Upper lobe of left lung (tissue), 6 donors: ENCODE results near the gene APBB2. TPM values are rescaled to one million over a fixed set of nuclear protein-coding genes. Genes with fewer than 3 reads are reported as not detected.
"Not testable (repeated sequence)": the region's sequence is repeated elsewhere in the genome, so short reads cannot be mapped to it uniquely, and the experiment has no call there.

Experiments used
- ATAC-seq, 2 donors: fragments of 200-7000 bp; cut with Tn5 transposase; one replicate each; pipeline ENCODE4 v1.9.1; 2022; ENCODE audit warnings: mild to moderate bottlenecking in 2 of 2, moderate library complexity in 2 of 2; ENCODE audit not compliant: low FRiP score in 2 of 2
- DNase-seq, 2 donors: peaks; one replicate each; pipeline ENCODE4 v3.0.0-alpha.2; 2019 to 2020
- H3K27ac ChIP-seq, 4 donors: fragments of 200-600 bp; sonication (generic); one replicate each; pipeline ENCODE4 v1.5.1; 2016 to 2019
- H3K27me3 ChIP-seq, 4 donors: fragments of 200-600 bp; sonication (generic); one replicate each; pipeline ENCODE4 v1.5.1; 2017 to 2019
- H3K36me3 ChIP-seq, 4 donors: fragments of 200-600 bp; sonication (generic); one replicate each; pipeline ENCODE4 v1.5.1; 2016 to 2019
- H3K4me1 ChIP-seq, 4 donors: fragments of 200-600 bp; sonication (generic); one replicate each; pipeline ENCODE4 v1.5.1; 2018 to 2019
- H3K4me3 ChIP-seq, 4 donors: fragments of 200-600 bp; sonication (generic); one replicate each; pipeline ENCODE4 v1.5.1; 2017 to 2019; ENCODE audit warnings: mild to moderate bottlenecking in 2 of 4, moderate library complexity in 1 of 4
- H3K9me3 ChIP-seq, 4 donors: fragments of 200-600 bp; sonication (generic); one replicate each; pipeline ENCODE4 v1.5.1; 2018 to 2019
- EP300 ChIP-seq, 4 donors: sonication (generic); formaldehyde crosslinking; IDR thresholded peaks; one replicate each; pipeline ENCODE4 v1.5.1; 2017; ENCODE audit warnings: antibody characterized with exemption in 4 of 4, control low read depth in 2 of 4
- POLR2A ChIP-seq, 4 donors: fragments of 450-650 bp; IDR thresholded peaks; one replicate each; pipeline ENCODE4 v1.5.1; 2016 to 2017; ENCODE audit warnings: antibody characterized with exemption in 4 of 4, mild to moderate bottlenecking in 2 of 4
- POLR2AphosphoS5 ChIP-seq, 2 donors: sonication (generic); formaldehyde crosslinking; IDR thresholded peaks; one replicate each; pipeline ENCODE4 v1.5.1; 2017; ENCODE audit warnings: antibody characterized with exemption in 2 of 2
- WGBS, 2 donors: methylation state at CpG; one replicate each; pipeline ENCODE4 v1.1.5; 2017 to 2018; 5-methylcytosine and 5-hydroxymethylcytosine counted together
- total RNA-seq, 6 donors: library from RNA; depleted of rRNA in 4 of 6; stranded (reverse); fragments of >200 nt in 4 of 6; gene quantifications; one replicate each; pipeline versions ENCODE4 v1.1.0 to v1.2.1, GENCODE V29; 2016 to 2021
- TF ChIP-seq, protein P1 (sequence below), 6 experiments: fragments of 450-650 bp in 4 of 6; fragments of 200-600 bp in 2 of 6; sonication (generic) in 2 of 6; IDR thresholded peaks; one replicate each; pipeline ENCODE4 v1.5.1; 2016 to 2019; ENCODE audit warnings: antibody characterized with exemption in 6 of 6
- donor health status: DM: no; HTN: no; CAD: no; lungs with moderate emphysema.
- donor health status: DM: no; HTN: yes; CAD: no; lungs with severe emphysema.

The APBB2 gene
- total RNA-seq, 6 donors from 2014 or later: 69.5 to 168 (median 102) TPM

DNA sequence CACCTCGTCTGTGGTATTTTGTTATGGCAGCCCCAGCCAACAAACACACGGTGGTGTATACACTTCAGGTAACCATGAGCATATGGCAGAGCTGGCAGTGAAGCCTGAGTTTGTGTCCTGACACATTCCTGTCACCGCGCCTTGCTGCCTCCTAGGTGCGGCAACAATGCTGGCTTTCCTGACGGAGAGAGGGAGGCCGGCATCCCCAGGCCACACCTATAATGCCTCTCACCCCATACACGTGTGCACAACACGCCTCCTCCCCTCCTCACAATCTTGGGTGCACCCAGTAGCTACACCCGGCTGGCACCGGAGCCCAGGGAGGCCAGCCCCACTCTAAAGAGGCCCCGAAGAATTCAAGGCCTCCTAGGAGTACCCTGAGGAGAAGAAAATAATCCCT lies 306.0 kb downstream of the APBB2 start:
- Histone ChIP-seq H3K36me3 (peaks cover 0 to 6% (median 0%) of the 10 kb centered on the region in 4 donors), H3K27me3 (no peaks in the 10 kb centered on the region), H3K4me1 (peaks cover 0 to 14% (median 10%) of the 10 kb centered on the region in 4 donors), H3K27ac (peak overlapping the region in 3 of 4 donors; percentile 42 to 52 (median 48)), H3K4me3 (peak overlapping the region in 1 of 4 donors; percentile 9), H3K9me3 (no peaks in the 10 kb centered on the region)
- TF ChIP-seq POLR2AphosphoS5 (IDR thresholded peaks at IDR 0.05): no peak
- TF ChIP-seq EP300 (IDR thresholded peaks at IDR 0.05): no peak
- TF ChIP-seq, protein P1, sequence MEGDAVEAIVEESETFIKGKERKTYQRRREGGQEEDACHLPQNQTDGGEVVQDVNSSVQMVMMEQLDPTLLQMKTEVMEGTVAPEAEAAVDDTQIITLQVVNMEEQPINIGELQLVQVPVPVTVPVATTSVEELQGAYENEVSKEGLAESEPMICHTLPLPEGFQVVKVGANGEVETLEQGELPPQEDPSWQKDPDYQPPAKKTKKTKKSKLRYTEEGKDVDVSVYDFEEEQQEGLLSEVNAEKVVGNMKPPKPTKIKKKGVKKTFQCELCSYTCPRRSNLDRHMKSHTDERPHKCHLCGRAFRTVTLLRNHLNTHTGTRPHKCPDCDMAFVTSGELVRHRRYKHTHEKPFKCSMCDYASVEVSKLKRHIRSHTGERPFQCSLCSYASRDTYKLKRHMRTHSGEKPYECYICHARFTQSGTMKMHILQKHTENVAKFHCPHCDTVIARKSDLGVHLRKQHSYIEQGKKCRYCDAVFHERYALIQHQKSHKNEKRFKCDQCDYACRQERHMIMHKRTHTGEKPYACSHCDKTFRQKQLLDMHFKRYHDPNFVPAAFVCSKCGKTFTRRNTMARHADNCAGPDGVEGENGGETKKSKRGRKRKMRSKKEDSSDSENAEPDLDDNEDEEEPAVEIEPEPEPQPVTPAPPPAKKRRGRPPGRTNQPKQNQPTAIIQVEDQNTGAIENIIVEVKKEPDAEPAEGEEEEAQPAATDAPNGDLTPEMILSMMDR (IDR thresholded peaks at IDR 0.05): no peak
- TF ChIP-seq POLR2A (IDR thresholded peaks at IDR 0.05): no peak
- 58 to 67% methylated on average over 9 to 12 of the region's 12 CpGs for WGBS, 2 donors
- ATAC-seq (peak; percentile 53 to 89), DNase-seq (peak; percentile 28 to 72)

DNA sequence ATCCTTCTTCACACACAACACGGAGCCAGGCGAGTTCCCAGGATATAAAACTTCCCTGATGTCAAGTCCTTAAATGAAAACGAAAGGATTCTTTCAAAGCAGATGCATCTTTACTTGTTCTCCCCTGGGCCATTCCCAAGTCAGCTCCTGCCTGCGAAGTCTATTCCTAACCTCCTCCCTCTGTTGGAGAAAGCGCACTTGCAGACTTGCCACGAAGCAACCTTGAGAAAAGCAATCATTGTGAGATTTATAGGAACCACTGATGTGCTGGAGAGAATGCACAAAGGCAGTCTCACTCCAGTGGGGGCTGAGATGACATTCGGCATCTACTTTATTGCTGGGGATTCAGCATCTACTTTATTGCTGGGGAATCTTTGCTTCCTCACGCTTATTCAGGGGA lies 308.9 kb downstream of the APBB2 start:
- no peak for ATAC-seq
- TF ChIP-seq, protein P1 (IDR thresholded peaks at IDR 0.05): no peak
- TF ChIP-seq POLR2A (IDR thresholded peaks at IDR 0.05): no peak
- TF ChIP-seq POLR2AphosphoS5 (IDR thresholded peaks at IDR 0.05): no peak
- TF ChIP-seq EP300 (IDR thresholded peaks at IDR 0.05): no peak
- Histone ChIP-seq H3K36me3 (peaks cover 0 to 6% (median 0%) of the 10 kb centered on the region in 4 donors), H3K4me1 (peaks cover 0 to 14% (median 10%) of the 10 kb centered on the region in 4 donors), H3K27me3 (no peaks in the 10 kb centered on the region), H3K27ac (no peak overlapping the region), H3K9me3 (no peaks in the 10 kb centered on the region), H3K4me3 (no peak overlapping the region)
- DNase-seq: no peak
- 86 to 95% methylated on average over 8 of the region's 8 CpGs for WGBS, 2 donors

DNA sequence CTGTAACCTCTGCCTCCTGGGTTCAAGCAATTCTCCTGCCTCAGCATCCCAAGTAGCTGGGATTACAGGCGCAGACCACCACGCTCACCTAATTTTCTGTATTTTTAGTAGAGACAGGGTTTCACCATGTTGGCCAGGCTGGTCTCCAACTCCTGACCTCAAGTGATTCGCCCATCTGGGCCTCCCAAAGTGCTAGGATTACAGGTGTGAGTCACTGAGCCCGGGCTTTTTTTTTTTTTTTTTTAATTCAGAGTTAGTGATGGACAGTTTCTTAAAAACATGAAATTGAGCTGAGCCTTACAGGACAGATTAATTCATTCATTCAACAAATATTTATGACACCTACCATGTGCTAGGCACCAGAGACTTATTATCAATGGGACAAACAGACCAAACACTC lies 313.8 kb downstream of the APBB2 start:
- H3K9me3 ChIP-seq, H3K36me3 ChIP-seq, H3K4me3 ChIP-seq, H3K27me3 ChIP-seq, ATAC-seq, DNase-seq, H3K4me1 ChIP-seq, H3K27ac ChIP-seq: not testable (repeated sequence)
- 91 to 96% methylated on average over 4 of the region's 4 CpGs for WGBS, 2 donors

DNA sequence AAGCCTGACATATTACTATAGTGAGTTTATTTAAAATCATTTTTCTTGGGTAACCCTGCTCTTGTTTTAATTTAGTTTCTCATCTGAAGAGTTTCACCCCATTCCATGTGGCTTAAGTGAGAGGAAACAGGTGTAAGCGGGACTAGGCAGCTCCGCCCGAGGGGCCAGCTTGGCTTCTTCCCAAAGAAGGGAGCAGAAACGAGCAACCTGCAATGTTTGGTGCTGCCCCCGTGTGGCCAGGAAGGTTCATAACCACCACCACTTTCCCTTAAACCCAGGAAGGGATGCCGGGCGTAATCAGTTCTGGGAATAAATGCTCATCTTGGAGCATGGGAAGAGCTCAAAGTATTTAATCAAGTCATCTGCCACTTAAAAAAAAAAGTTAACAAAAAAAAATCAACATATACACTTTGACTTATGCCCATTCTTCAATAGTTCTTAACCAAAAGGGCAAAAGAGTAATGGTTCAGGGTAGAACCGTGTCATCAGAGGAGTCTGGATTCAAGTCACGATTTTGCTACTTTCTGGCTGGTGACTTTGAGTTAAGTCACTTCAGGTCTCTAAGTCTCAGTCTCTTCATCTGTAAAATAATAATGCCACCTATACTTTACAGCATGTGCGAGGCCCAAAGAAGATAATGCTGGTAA lies 316.7 kb downstream of the APBB2 start:
- peak; percentile 74 to 79 for ATAC-seq
- DNase-seq: peak in 1 of 2 donors; percentile 77
- Histone ChIP-seq H3K27ac (no peak overlapping the region), H3K36me3 (peaks cover 0 to 29% (median 5%) of the 10 kb centered on the region in 4 donors), H3K27me3 (no peaks in the 10 kb centered on the region), H3K4me1 (peaks cover 0 to 4% (median 0%) of the 10 kb centered on the region in 4 donors), H3K9me3 (no peaks in the 10 kb centered on the region), H3K4me3 (no peak overlapping the region)
- no peak for TF ChIP-seq POLR2AphosphoS5 (IDR thresholded peaks at IDR 0.05)
- TF ChIP-seq, protein P1 (IDR thresholded peaks at IDR 0.05): peak; percentile 66 to 77 (median 70)
- WGBS, 2 donors: 32 to 35% methylated on average over 10 of the region's 10 CpGs

DNA sequence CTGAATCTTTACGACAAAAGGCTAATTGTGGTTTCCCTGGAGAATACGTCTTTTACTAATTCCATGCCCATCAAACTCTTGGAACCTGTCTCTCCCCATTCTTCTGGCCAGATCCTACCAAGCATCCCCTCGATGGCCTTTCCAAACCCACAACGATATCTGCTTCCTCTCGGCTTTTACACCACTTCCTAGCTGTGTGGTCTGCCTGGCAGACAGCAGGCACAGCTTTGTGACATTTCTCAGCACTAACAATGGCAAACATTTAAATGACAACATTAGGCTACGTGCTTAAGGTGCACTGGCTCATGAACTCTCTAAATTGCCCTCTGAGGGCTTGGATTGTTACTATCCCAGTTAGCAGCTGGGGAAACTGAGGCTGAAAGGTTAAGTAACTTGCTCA lies 323.6 kb downstream of the APBB2 start:
- H3K27me3 ChIP-seq: no peaks in the 10 kb centered on the region
- TF ChIP-seq POLR2AphosphoS5 (IDR thresholded peaks at IDR 0.05) (no peak), POLR2A (IDR thresholded peaks at IDR 0.05) (no peak), EP300 (IDR thresholded peaks at IDR 0.05) (no peak)
- DNase-seq: no peak
- 78% methylated on average over 6 of the region's 6 CpGs for WGBS, 2 donors
- H3K4me3 ChIP-seq: no peak overlapping the region
- no peak overlapping the region for H3K27ac ChIP-seq
- H3K4me1 ChIP-seq: no peaks in the 10 kb centered on the region
- peaks cover 4 to 68% (median 17%) of the 10 kb centered on the region in 4 donors for H3K36me3 ChIP-seq
- no peaks in the 10 kb centered on the region for H3K9me3 ChIP-seq
- ATAC-seq: no peak

DNA sequence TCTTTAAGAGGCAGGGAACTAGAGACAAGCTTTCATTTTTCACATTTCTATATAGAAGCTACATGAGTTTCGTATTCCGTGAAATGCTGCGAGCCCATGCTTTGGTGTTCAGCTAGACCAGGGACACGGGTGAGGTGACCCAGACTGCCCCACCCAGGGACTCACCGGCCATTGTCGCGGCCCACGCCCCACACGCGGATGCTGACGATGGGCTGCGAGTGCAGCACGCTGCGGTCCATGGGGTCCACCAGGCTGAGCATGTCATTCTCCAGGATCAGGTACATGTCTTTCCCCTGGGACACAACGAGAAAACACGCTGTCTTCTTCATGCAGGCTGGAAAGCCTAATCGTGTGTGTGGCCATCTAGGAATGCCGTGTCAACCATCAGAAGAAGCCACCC lies 324.1 kb downstream of the APBB2 start:
- peaks cover 4 to 67% (median 17%) of the 10 kb centered on the region in 4 donors for H3K36me3 ChIP-seq
- TF ChIP-seq EP300 (IDR thresholded peaks at IDR 0.05) (no peak), POLR2AphosphoS5 (IDR thresholded peaks at IDR 0.05) (no peak), POLR2A (IDR thresholded peaks at IDR 0.05) (no peak)
- TF ChIP-seq, protein P1 (IDR thresholded peaks at IDR 0.05): no peak
- no peaks in the 10 kb centered on the region for H3K27me3 ChIP-seq
- peak in 1 of 2 donors; percentile 66 for DNase-seq
- ATAC-seq: no peak
- H3K9me3 ChIP-seq: no peaks in the 10 kb centered on the region
- no peak overlapping the region for H3K27ac ChIP-seq
- H3K4me3 ChIP-seq: no peak overlapping the region
- no peaks in the 10 kb centered on the region for H3K4me1 ChIP-seq
- 93 to 95% methylated on average over 13 to 18 of the region's 18 CpGs for WGBS, 2 donors
